Activated CD4-positive, alpha-beta T cell treated with anti-CD3 and anti-CD28 coated beads, Interleukin-10, Interleukin-2, amounts not matched to agents 100 ng/mL and 50 ng/mL, durations not matched to agents 16 hours and 8 hours (primary cell): Measurements from ENCODE around the gene SLC2A4.
"Not testable (repeated sequence)": the region's sequence is repeated elsewhere in the genome, so short reads cannot be mapped to it uniquely, and the experiment has no call there.

Experiments used
- DNase-seq: peaks from one replicate; pipeline ENCODE4 v3.0.0-alpha.2; 2020

The SLC2A4 gene

GRCh38 chr17:7281074-7281952, at the start of gene SLC2A4:
TSS of gene SLC2A4 (plus strand) at chr17:7281718. CDS start at chr17:7281935, 217 bp downstream.
- peak; percentile 94 for DNase-seq

DNA sequence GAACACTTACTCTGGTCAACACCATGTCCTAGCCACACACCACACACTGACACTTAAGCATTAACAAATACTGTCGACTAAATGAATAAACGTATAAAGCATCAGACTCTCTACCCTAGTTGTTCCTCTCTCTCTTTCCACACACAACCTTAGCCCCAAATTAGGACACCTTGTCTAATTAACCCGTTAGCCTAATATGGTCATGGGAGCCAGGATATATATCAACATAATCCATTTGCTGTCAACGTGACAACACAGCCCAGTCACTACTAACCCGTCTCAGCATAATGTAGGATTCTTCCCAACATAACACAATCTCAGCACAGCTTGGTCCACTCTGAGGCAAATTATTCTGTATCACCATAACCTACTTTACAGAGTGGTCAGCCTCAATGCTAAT, 49.4 kb upstream of the SLC2A4 start:
- no peak for DNase-seq

DNA sequence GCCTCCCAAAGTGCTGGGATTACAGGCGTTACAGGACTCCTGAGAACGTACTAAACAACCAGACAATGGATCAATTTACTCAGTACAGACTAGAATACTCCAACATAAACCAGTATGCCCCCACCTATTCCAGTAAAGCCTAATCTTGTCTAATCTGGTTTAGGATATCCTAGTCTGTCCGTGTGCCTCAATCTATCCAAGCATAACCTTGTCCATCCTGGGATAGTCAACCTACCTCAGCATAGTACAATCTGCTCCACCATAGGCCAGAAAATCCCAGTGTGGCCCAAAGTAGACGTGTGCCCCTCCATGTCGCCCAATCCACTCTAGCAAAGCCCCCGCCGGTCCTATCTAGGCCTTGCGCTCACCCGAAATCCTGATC, 47.8 kb upstream of the SLC2A4 start:
- no peak for DNase-seq

GRCh38 chr17:7234083-7234951, 47.2 kb upstream of the SLC2A4 start, which contains the start of gene DVL2:
TSS of gene DVL2 (minus strand) at chr17:7234517. CDS start at chr17:7234262, 255 bp downstream.
- peak; percentile 97 for DNase-seq

- DNase-seq = no peak
Observed at GRCh38 chr17:7235693-7236665, 45.5 kb upstream of the SLC2A4 start.

- DNase-seq = no peak
Observed at GRCh38 chr17:7236808-7237207, 44.7 kb upstream of the SLC2A4 start.

GRCh38 chr17:7237266-7237760, 44.2 kb upstream of the SLC2A4 start:
- no peak for DNase-seq

- peak; percentile 91 for DNase-seq
Observed at GRCh38 chr17:7237761-7238419, 43.6 kb upstream of the SLC2A4 start.

DNA sequence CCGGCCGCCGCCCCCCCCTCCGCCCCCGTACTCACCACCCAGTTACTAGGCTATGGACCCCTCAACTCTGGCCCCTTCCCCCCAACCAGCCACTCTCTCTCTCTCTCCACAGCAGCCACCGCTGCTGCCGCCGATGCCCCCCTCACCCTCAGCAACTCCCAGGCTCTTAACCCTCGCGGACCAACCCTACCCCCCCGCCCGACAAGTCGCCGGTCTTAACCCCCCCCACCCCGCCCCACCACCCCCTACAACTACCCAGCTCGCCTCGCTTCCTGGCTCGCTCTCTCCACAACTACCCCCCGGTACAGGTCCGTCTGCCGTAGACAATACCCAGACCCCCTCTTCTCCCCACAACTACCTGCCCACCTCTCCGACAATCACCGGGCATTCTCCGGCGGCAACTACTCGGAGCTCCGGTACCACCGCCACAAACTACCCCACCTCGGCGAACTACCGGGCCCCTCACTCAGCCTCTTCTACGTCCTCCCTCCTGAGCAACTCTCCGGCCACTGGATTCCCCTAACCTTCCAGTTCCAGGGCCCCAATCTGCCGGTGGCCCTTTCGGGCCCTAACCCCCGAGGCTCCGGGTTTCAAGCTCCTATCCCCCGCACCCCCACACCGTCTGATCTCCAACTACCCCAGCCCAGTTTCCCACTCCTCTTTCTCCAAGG, 43.0 kb upstream of the SLC2A4 start:
- DNase-seq = no peak

- peak; percentile 100 for DNase-seq
Observed at GRCh38 chr17:7239091-7240027, 42.2 kb upstream of the SLC2A4 start, which contains the start of gene PHF23. TSS of gene PHF23 (minus strand) at chr17:7239457. CDS start at chr17:7239279, 178 bp downstream.

DNA sequence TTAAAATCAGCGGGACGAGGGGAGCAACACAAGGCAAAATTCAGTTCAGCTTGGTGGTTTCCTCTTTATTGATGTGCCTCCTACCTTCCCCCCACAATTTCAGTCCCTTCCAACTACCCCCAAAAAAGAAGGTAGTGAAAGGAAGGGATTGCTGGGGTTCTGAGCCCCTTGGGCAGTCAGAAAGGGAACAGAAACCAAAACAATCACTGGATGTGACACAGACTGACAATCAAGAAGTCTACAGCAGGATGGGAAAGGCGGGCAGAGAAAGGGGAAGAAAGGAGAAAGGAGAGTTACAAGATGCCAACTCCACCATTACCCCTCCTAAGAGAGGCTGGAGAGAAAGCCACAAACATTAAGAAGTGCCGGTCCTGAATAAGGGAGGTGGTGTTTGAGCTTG, 41.1 kb upstream of the SLC2A4 start:
- DNase-seq = no peak

DNA sequence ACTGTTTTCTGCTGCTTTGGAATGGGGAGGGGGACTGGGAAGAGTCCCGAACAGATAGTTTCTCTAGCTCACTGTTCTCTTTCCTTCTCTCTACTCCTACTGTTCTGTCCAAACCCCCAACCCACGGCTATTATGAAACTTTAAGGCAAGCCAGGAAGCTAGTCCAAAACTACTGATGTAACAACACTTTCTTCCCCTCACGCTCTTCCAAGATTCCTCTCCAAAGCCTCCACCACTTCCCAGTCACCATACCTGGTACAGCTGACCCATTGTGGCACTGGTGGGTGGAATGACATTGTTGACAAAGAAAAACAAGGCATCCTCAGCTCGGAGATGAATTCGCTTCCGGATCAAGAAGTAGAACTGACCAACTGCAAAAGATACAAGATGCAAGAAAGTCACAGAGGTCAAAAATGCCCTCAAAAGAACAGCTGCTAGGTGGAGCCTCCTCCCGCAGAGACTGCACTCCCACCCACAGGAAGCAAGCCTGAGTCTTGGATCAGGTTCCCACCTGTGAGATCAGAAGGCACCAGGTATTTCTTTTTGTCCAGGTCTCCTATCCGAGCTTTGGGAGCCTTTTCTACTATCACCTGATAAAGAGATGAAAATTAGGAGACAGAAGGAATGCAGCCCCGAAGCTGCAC, 40.3 kb upstream of the SLC2A4 start:
- DNase-seq = no peak

DNA sequence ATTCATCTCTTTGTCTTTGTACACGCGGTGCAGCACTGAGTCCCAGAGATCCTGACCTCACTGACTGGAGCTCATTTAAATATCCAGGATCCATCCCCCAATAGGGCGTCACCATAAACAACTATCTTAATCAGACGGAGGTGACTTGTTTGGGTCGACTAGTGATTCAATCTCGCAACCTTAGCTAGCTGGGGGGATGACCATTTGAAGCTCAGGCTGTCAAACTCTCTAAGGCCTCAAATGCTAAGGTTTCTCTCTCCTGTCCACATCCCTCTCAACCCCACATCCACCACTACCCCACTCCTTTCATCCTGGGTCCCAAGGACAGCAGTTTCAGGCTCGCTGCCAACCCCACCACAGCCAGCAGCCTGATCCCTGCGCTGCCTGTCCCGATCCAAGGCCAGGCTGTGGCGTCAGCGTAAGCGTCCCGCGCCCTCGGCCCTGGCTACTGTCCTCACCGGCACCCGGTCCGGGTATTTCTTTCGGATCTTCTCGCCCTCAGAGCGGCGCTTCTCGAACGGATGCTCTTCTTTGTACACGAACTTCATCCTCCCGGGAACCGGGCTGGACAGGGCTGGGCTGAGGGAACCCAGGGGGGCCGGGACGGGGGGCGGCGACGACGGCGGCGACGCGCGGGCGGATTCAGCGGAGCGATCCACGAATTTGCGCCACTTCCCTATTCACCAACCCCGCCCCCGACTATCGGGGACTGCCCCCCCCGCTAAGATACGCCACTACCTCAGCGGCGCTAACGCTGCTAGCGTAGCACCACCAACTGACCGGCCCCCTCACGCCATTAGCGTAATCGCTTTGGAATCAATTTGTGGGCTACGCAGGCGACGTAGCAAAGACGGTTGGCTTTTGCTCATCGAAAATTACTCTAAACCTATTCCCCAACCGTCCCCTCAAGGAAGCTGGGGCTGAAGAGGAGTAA, 39.5 kb upstream of the SLC2A4 start, which contains the start of gene GABARAP:
GABARAP (minus strand) TSS at position 667 of the 934 bp plus-strand sequence; CDS start at position 548, 119 bp downstream.
- peak; percentile 89 for DNase-seq

GRCh38 chr17:7242717-7243452, 38.6 kb upstream of the SLC2A4 start:
- DNase-seq = peak; percentile 92

DNA sequence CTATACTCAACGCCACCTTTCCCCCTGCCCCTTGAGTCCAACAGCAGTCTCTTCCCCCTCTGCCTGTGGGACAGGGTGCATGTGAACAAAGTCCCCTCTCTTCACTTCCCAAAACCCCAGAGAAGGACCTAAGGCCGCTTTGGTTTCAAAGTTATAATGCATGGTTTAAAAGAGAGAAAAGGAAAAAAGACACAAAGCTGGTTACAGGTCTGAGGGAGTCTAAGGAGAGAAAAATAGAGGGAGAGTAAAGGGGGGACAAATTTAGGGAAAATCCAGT, 38.1 kb upstream of the SLC2A4 start:
- DNase-seq = no peak

DNA sequence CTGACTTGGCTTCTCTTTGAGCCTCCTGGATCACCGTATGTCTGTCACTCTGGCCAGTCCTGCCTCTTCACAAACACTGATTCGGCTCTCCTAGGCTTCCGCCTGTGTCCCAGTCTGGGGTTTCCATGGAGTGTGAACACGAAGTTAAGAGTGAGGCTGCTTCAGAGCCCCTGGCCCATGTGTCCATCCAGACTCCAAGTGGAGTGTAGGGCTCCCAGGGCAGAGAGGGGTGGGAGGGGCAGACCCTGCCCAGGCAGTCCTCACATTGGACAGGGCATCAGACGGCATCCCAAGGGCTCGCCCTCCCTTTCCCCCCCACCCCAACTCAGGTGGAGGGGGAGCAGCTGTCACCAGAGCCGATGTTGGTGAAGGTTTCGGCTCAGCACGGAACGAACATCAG, 37.7 kb upstream of the SLC2A4 start:
- not testable (repeated sequence) for DNase-seq

DNA sequence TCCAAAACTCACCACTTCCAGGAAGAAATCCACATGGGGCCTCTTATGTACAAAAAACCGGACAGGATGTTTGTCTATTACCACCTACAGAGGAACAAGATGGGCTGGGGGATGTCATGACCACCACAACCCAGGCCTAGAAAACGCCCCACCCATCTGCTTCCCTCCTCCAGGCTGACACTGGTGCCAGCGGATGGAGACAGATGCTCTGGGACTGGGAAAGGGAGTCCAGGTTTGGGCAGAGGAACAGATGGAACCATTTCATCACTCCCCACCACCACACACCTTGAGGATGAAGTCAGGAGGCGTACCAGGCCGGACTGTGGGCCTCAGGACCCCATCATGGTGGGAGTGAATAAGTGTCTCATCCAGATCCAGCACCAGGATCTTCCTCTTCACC, 34.7 kb upstream of the SLC2A4 start:
- no peak for DNase-seq
